Brain microvascular endothelial cell (primary cell): ENCODE measurements around the gene CD72.

Source experiments
- DNase-seq: peaks from one replicate; pipeline ENCODE4 v3.0.0-alpha.2; 2020
- H3K27ac ChIP-seq: fragments of 250-450 bp; sonication (Bioruptor Pico); 2 replicates; pipeline ENCODE4 v1.5.1; 2020; ENCODE audit warnings: mild to moderate bottlenecking, moderate library complexity
- H3K27me3 ChIP-seq: fragments of 250-450 bp; sonication (Bioruptor Pico); replicated peaks from 2 replicates; pipeline ENCODE4 v1.5.1; 2020; ENCODE audit warnings: mild to moderate bottlenecking
- H3K36me3 ChIP-seq: fragments of 250-450 bp; sonication (Bioruptor Pico); replicated peaks from 2 replicates; pipeline ENCODE4 v1.5.1; 2020; ENCODE audit warnings: mild to moderate bottlenecking
- H3K4me3 ChIP-seq: 2 replicates; pipeline ENCODE4 v1.5.1; 2011; ENCODE audit warnings: low read depth, mild to moderate bottlenecking, control low read depth, low read length, moderate library complexity
- CTCF ChIP-seq: IDR thresholded peaks from 2 replicates; pipeline ENCODE4 v1.5.1; 2011; ENCODE audit warnings: low read depth, mild to moderate bottlenecking, moderate library complexity, low read length, control low read depth, inconsistent platforms; ENCODE audit errors: missing control alignments
- in situ Hi-C: cut with HindIII; loops from 2 replicates; pipeline ENCODE4 v1.10.0; 2017; ENCODE audit warnings: low sequenced_read_pairs, low pct_ligation_motif_present

The CD72 gene

GRCh38 chr9:35611230-35611797 lies 6.9 kb downstream of the CD72 start:
- DNase-seq, result peak; percentile 34
- Histone ChIP-seq H3K36me3 (peaks cover 13% of the 10 kb centered on the region), H3K27ac (no peak overlapping the region), H3K27me3 (peaks cover 7% of the 10 kb centered on the region), H3K4me3 (no peak overlapping the region)
- in situ Hi-C loops, result no loop called here
- peak; percentile 88 for TF ChIP-seq CTCF

GRCh38 chr9:35609820-35610163 lies 8.4 kb downstream of the CD72 start:
- Histone ChIP-seq H3K27ac (no peak overlapping the region), H3K4me3 (no peak overlapping the region), H3K27me3 (no peaks in the 10 kb centered on the region), H3K36me3 (peaks cover 13% of the 10 kb centered on the region)
- no peak for TF ChIP-seq CTCF
- in situ Hi-C loops, result no loop called here
- no peak for DNase-seq

GRCh38 chr9:35609001-35609819 lies 9.0 kb downstream of the CD72 start:
- in situ Hi-C loops, result no loop called here
- Histone ChIP-seq H3K4me3 (no peak overlapping the region), H3K36me3 (peaks cover 13% of the 10 kb centered on the region), H3K27me3 (no peaks in the 10 kb centered on the region), H3K27ac (no peak overlapping the region)
- DNase-seq, result no peak
- no peak for TF ChIP-seq CTCF

GRCh38 chr9:35608221-35608620 lies 10.0 kb downstream of the CD72 start:
- no peaks in the 10 kb centered on the region for H3K27me3 ChIP-seq
- no peak overlapping the region for H3K27ac ChIP-seq
- DNase-seq, result no peak
- H3K36me3 ChIP-seq, result peaks cover 13% of the 10 kb centered on the region
- in situ Hi-C loops, result no loop called here
- H3K4me3 ChIP-seq, result no peak overlapping the region
- TF ChIP-seq CTCF, result no peak

- H3K36me3 ChIP-seq, result peaks cover 13% of the 10 kb centered on the region
- TF ChIP-seq CTCF, result no peak
- no peak overlapping the region for H3K4me3 ChIP-seq
- H3K27me3 ChIP-seq, result no peaks in the 10 kb centered on the region
- in situ Hi-C loops, result no loop called here
- DNase-seq, result no peak
- no peak overlapping the region for H3K27ac ChIP-seq
These were observed 11.5 kb downstream of the CD72 start for GRCh38 chr9:35606726-35607125.

- H3K36me3 ChIP-seq, result peaks cover 13% of the 10 kb centered on the region
- peak overlapping the region; percentile 76 for H3K4me3 ChIP-seq
- in situ Hi-C loops, result no loop called here
- no peak for DNase-seq
- TF ChIP-seq CTCF, result no peak
- H3K27me3 ChIP-seq, result no peaks in the 10 kb centered on the region
- no peak overlapping the region for H3K27ac ChIP-seq
These were observed 12.1 kb downstream of the CD72 start for GRCh38 chr9:35606138-35606504.
